MM.1S (cell line): Measurements from ENCODE around the gene MPO.

Source experiments
- DNase-seq: peaks from one replicate; pipeline ENCODE4 v3.0.0-alpha.2; 2015
- H2AFZ ChIP-seq: fragments of 300-600 bp; sonication (generic); 2 replicates; pipeline ENCODE4 v1.6.0; 2016; ENCODE audit warnings: antibody characterized with exemption, low read length
- H3F3A ChIP-seq: fragments of 300-600 bp; sonication (generic); 2 replicates; pipeline ENCODE4 v1.6.1; 2016; ENCODE audit warnings: mild to moderate bottlenecking, antibody characterized with exemption, low read length, moderate library complexity, mixed read lengths; ENCODE audit not compliant: insufficient read depth
- H3K27ac ChIP-seq: fragments of 300-600 bp; sonication (generic); 2 replicates; pipeline ENCODE4 v1.5.1; 2016; ENCODE audit warnings: mild to moderate bottlenecking, low read length
- H3K27me3 ChIP-seq: fragments of 300-600 bp; sonication (generic); replicated peaks from 2 replicates; pipeline ENCODE4 v1.6.0; 2016; ENCODE audit warnings: low read length; ENCODE audit not compliant: insufficient read depth
- H3K36me3 ChIP-seq: fragments of 300-600 bp; sonication (generic); replicated peaks from 2 replicates; pipeline ENCODE4 v1.6.1; 2016; ENCODE audit warnings: mild to moderate bottlenecking, low read length, mixed read lengths; ENCODE audit not compliant: insufficient read depth
- H3K4me1 ChIP-seq: fragments of 300-600 bp; sonication (generic); 2 replicates; pipeline ENCODE4 v1.6.1; 2016; ENCODE audit warnings: low read length, mixed read lengths
- H3K4me2 ChIP-seq: fragments of 300-600 bp; sonication (generic); 2 replicates; pipeline ENCODE4 v1.6.0; 2016; ENCODE audit warnings: low read depth, low read length
- H3K4me3 ChIP-seq: fragments of 300-600 bp; sonication (generic); 2 replicates; pipeline ENCODE4 v1.5.1; 2016; ENCODE audit warnings: low read length, mixed read lengths
- H3K79me2 ChIP-seq: fragments of 300-600 bp; sonication (generic); 2 replicates; pipeline ENCODE4 v1.6.1; 2016; ENCODE audit warnings: mixed run types, low read length, mixed read lengths
- H3K9ac ChIP-seq: fragments of 300-600 bp; sonication (generic); 2 replicates; pipeline ENCODE4 v1.6.1; 2016; ENCODE audit warnings: low read length, mixed read lengths
- H3K9me2 ChIP-seq: fragments of 300-600 bp; sonication (generic); replicated peaks from 2 replicates; pipeline ENCODE4 v1.6.1; 2016; ENCODE audit warnings: mild to moderate bottlenecking, low read length, mixed read lengths; ENCODE audit not compliant: insufficient read depth
- H3K9me3 ChIP-seq: fragments of 300-600 bp; sonication (generic); replicated peaks from 2 replicates; pipeline ENCODE4 v1.6.1; 2016; ENCODE audit warnings: mild to moderate bottlenecking, low read length, mixed read lengths; ENCODE audit not compliant: insufficient read depth
- H4K20me1 ChIP-seq: fragments of 300-600 bp; sonication (generic); 2 replicates; pipeline ENCODE4 v1.6.1; 2016; ENCODE audit warnings: mild to moderate bottlenecking, low read length, moderate library complexity, mixed read lengths; ENCODE audit not compliant: insufficient read depth
- EZH2 ChIP-seq: fragments of 300-600 bp; sonication (generic); optimal IDR thresholded peaks from 2 replicates; pipeline ENCODE3; 2017; ENCODE audit warnings: low read depth, mild to moderate bottlenecking, antibody characterized with exemption, low read length, mixed read lengths
- EZH2phosphoT487 ChIP-seq: fragments of 300-600 bp; sonication (generic); IDR thresholded peaks from 2 replicates; pipeline ENCODE4 v1.6.1; 2018; ENCODE audit warnings: antibody characterized with exemption, low read length
- TF ChIP-seq, protein P1 (sequence below): fragments of 300-600 bp; sonication (generic); IDR thresholded peaks from 2 replicates; pipeline ENCODE4 v1.5.1; 2016; ENCODE audit warnings: antibody characterized with exemption, low read length, mixed read lengths

The MPO gene

DNA sequence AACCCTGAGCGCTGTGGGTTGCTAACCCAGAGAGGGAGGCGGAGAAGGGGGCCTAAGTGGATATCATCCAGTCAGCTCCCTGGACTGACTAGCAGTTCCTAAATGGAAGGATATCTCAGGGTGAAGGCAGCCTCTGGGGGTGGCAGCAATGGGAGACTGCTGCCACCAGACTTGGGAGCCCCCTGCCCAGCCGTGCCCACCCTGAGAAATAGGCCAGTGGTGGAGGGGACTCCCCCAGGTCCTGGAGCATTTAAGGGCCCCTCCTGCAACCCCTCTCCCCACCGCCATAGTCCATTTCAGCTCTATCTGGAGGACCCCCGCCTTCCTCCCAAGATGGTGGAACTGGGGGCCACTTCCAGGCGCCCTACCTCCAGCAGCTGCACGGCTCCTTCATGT, 39.4 kb upstream of the MPO start:
- Histone ChIP-seq H3K4me2 (no peak overlapping the region), H3K9me3 (no peaks in the 10 kb centered on the region), H3K36me3 (no peaks in the 10 kb centered on the region), H3K4me3 (no peak overlapping the region), H4K20me1 (no peaks in the 10 kb centered on the region), H2AFZ (no peak overlapping the region), H3K27ac (no peak overlapping the region), H3K79me2 (no peaks in the 10 kb centered on the region), H3K9me2 (no peaks in the 10 kb centered on the region), H3K27me3 (0 out of 2 replicates have a peak, but pooled peaks cover 4% of the 10 kb centered on the region), H3K9ac (no peak overlapping the region), H3F3A (0 out of 2 replicates have a peak, but pooled peaks cover 3% of the 10 kb centered on the region), H3K4me1 (peaks cover 4% of the 10 kb centered on the region; the same call in 1 of the 2 replicates)
- TF ChIP-seq, protein P1, sequence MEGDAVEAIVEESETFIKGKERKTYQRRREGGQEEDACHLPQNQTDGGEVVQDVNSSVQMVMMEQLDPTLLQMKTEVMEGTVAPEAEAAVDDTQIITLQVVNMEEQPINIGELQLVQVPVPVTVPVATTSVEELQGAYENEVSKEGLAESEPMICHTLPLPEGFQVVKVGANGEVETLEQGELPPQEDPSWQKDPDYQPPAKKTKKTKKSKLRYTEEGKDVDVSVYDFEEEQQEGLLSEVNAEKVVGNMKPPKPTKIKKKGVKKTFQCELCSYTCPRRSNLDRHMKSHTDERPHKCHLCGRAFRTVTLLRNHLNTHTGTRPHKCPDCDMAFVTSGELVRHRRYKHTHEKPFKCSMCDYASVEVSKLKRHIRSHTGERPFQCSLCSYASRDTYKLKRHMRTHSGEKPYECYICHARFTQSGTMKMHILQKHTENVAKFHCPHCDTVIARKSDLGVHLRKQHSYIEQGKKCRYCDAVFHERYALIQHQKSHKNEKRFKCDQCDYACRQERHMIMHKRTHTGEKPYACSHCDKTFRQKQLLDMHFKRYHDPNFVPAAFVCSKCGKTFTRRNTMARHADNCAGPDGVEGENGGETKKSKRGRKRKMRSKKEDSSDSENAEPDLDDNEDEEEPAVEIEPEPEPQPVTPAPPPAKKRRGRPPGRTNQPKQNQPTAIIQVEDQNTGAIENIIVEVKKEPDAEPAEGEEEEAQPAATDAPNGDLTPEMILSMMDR: no peak
- TF ChIP-seq EZH2: no peak
- no peak for TF ChIP-seq EZH2phosphoT487
- no peak for DNase-seq

DNA sequence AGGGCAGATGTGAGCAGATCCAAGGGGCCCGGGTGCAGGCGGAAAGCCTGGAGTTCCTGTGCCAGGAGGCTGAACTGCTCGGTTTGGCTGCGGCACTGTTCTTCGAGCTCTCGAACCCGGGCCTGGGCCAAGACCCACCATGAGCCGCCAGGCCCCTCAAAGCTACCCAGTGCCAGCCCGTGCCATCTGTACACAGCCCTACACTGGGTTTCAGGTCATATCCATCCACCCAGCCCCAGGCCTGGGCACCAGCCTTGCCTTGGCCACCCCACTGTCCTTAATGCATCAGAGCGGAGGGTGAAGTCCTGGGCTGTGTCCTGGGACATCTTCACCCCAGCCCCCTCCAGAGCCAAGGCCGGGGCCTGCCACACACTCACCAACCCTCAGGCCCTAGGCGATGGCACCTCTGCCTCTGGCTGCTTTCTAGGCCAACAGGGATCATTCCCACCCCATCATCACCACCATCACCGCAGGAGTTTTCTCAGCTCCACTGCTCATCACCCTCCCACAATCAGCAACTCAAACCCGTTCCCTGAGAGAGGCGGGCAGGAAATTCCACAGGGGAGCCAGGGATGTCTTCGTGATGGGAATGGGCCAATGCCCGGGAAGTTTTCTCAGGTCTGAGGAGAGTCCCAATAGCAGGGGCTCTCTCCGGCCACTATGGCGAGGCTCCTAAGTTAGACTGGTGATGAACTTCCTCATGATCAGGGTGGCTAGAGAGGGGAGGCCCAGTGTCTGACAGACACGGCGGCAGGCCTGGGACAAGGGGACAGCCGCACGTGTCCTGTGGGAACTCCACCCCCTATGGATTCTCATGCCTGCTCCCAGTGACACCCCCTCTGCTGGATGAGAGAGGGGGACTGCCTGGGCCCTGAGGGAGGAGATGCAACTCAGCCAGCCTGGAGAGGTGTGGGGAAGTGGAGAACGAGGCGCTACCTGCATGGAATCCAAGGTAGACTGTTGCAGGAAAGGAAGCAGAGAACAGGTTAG, 38.7 kb upstream of the MPO start:
- Histone ChIP-seq H3F3A (no peaks in the 10 kb centered on the region), H4K20me1 (no peaks in the 10 kb centered on the region), H3K9me3 (no peaks in the 10 kb centered on the region), H3K79me2 (no peaks in the 10 kb centered on the region), H3K9me2 (no peaks in the 10 kb centered on the region), H3K4me3 (no peak overlapping the region), H2AFZ (no peak overlapping the region), H3K27me3 (no peaks in the 10 kb centered on the region), H3K9ac (no peak overlapping the region), H3K4me2 (no peak overlapping the region), H3K36me3 (no peaks in the 10 kb centered on the region), H3K27ac (no peak overlapping the region), H3K4me1 (no peaks in the 10 kb centered on the region)
- TF ChIP-seq, protein P1: no peak
- TF ChIP-seq EZH2: no peak
- no peak for TF ChIP-seq EZH2phosphoT487
- no peak for DNase-seq

DNA sequence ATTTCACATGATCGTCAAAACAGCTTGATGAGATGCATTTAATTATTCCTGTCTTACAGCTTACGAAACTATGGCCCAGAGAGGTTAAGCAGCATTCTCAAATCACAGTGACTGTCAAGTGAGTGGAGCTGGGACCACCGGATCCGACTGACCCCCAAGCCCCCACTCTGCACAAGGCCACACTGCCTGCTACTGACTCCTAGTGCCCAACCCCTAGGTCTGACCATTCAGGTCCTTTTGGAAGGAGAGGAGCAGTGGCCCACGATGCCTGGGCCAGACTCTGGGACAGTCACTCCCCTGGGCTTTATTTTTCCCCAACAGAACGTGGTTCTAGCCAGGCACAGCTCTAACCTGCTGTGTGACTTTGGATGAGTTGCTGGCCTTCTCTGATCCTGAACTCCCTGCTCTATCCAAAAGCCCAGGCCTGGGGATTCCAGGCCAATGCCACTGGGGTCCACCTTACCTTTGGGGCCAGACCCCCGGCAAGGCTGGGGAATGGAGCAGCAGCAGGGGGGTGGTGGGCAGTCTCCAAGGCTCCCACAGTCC, 38.0 kb upstream of the MPO start:
- no peak for DNase-seq
- Histone ChIP-seq H2AFZ (no peak overlapping the region), H3K79me2 (no peaks in the 10 kb centered on the region), H3K9me3 (no peaks in the 10 kb centered on the region), H3K27ac (no peak overlapping the region), H3K4me2 (no peak overlapping the region), H3K4me3 (no peak overlapping the region), H3K9ac (no peak overlapping the region), H3K9me2 (no peaks in the 10 kb centered on the region), H3K27me3 (no peaks in the 10 kb centered on the region), H4K20me1 (no peaks in the 10 kb centered on the region), H3F3A (no peaks in the 10 kb centered on the region), H3K36me3 (no peaks in the 10 kb centered on the region), H3K4me1 (no peaks in the 10 kb centered on the region)
- no peak for TF ChIP-seq EZH2phosphoT487
- TF ChIP-seq, protein P1: no peak
- TF ChIP-seq EZH2: no peak
